GM20431 (cell line): ENCODE results near the gene XPC.
"Not testable (repeated sequence)": the region's sequence is repeated elsewhere in the genome, so short reads cannot be mapped to it uniquely, and the experiment has no call there.

Experiments used
- in situ Hi-C: fragments of 300-500 bp; cut with MseI, MboI; formaldehyde crosslinking; loops from one replicate; pipeline ENCODE4 v1.15.0; 2020; ENCODE audit warnings: low sequenced_read_pairs; ENCODE audit not compliant: unreplicated experiment

Gene XPC

GRCh38 chr3:14178247-14179113, at the start of gene XPC, which contains the start of gene LSM3:
Gene XPC, minus strand, starts transcription at chr3:14178601. Its CDS starts 33 bp downstream, at chr3:14178568.
Gene LSM3, plus strand, starts transcription at chr3:14178817. Its CDS starts 44 bp downstream, at chr3:14178861.
- in situ Hi-C loops, result no loop called here

GRCh38 chr3:14227856-14228255, 49.5 kb upstream of the XPC start:
- in situ Hi-C loops, result no loop called here

GRCh38 chr3:14226351-14226750, 48.0 kb upstream of the XPC start:
- in situ Hi-C loops, result not testable (repeated sequence)

- in situ Hi-C loops, result no loop called here
Observed at GRCh38 chr3:14225421-14225820, 47.0 kb upstream of the XPC start.

- in situ Hi-C loops, result no loop called here
Observed at GRCh38 chr3:14224895-14225294, 46.5 kb upstream of the XPC start.

- in situ Hi-C loops, result no loop called here
Observed at GRCh38 chr3:14223595-14223994, 45.2 kb upstream of the XPC start.

GRCh38 chr3:14222900-14223594, 44.6 kb upstream of the XPC start:
- in situ Hi-C loops, result no loop called here

- in situ Hi-C loops, result no loop called here
Observed at GRCh38 chr3:14222457-14222856, 44.1 kb upstream of the XPC start.

GRCh38 chr3:14221902-14222301, 43.5 kb upstream of the XPC start:
- in situ Hi-C loops, result no loop called here

GRCh38 chr3:14220933-14221332, 42.5 kb upstream of the XPC start:
- in situ Hi-C loops, result no loop called here

- in situ Hi-C loops, result no loop called here
Observed at GRCh38 chr3:14218355-14218754, 40.0 kb upstream of the XPC start.

- in situ Hi-C loops, result no loop called here
Observed at GRCh38 chr3:14216257-14217048, 38.1 kb upstream of the XPC start.

GRCh38 chr3:14214764-14215163, 36.4 kb upstream of the XPC start:
- in situ Hi-C loops, result no loop called here

GRCh38 chr3:14213066-14213774, 34.8 kb upstream of the XPC start:
- in situ Hi-C loops, result no loop called here

- in situ Hi-C loops, result no loop called here
Observed at GRCh38 chr3:14212032-14212431, 33.6 kb upstream of the XPC start.

GRCh38 chr3:14211621-14212020, 33.2 kb upstream of the XPC start:
- in situ Hi-C loops, result no loop called here

- in situ Hi-C loops, result no loop called here
Observed at GRCh38 chr3:14210843-14211594, 32.6 kb upstream of the XPC start.

GRCh38 chr3:14210290-14210688, 31.9 kb upstream of the XPC start:
- in situ Hi-C loops, result no loop called here

GRCh38 chr3:14209581-14210289, 31.3 kb upstream of the XPC start:
- in situ Hi-C loops, result no loop called here
